GM21526 (cell line): ENCODE results near the gene GPR141.

Experiments used
- ATAC-seq: cut with Tn5 transposase; IDR thresholded peaks from one replicate; pipeline ENCODE4 v1.9.1; 2021; ENCODE audit warnings: moderate library complexity; ENCODE audit not compliant: unreplicated experiment, low FRiP score

GPR141 gene, protein sequence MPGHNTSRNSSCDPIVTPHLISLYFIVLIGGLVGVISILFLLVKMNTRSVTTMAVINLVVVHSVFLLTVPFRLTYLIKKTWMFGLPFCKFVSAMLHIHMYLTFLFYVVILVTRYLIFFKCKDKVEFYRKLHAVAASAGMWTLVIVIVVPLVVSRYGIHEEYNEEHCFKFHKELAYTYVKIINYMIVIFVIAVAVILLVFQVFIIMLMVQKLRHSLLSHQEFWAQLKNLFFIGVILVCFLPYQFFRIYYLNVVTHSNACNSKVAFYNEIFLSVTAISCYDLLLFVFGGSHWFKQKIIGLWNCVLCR

DNA sequence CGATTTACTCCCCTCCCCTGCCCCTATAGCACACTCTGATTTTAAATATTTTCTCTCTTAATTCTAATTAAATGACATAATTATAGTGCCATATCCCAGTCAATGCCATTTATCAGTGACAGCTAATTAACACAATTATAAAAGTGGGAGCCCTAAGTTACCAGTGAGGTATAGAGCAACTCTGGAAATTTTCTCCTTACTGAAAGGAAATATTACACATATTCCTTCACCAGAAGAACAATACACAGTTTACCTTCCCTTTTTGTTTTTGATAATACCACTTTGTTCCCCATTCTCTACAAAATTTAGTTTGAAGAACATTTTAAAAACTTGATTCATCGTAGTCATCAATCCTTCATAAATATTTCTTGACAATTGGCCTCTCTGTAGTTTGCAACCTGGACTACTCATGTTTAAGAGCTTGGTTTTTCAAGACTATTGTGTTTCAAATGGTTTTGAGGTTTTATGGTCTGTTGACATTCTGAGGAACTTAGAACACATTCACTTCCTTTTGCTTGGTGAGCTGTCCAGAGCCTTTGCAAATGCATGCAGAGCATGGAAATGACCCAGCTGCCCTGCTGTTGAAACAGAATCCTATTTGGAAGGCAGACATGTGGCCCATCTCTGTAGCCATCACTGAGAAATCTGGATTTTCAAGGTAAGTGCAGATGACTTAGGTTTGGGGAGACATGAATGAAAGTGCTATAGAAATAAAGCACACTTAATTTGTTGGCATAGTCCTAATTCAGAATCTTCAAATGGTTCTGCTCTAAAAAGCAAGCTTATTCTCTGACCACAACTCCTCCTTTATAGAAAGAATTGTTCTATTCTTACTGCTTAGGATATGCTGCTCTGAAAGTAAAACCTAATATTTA lies at the start of gene GPR141:
Gene GPR141, plus strand, starts transcription at position 521 of the 875 bp plus-strand sequence. CDS start 56,628 bp downstream, outside the sequence.
- peak; percentile 92 for ATAC-seq

DNA sequence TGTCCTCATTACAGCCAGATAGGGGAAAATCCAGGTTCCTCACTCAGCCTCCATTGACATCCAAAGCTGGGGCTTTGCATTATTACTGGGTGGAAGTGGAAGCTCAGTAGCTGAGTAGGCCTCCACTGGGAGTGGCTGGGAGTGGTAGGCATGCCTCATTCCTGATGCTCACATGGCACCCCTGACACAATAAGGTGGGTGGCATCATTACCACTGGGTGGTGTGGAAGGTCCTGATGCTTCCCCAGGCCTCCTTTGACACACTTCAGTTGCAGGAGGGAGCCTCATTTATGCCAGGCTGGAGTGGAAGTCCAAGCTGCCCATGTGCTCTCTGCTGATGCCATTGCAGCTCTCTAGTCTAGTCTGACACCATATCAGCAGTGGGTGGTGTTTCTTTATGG lies 48.2 kb upstream of the GPR141 start:
- ATAC-seq: no peak

DNA sequence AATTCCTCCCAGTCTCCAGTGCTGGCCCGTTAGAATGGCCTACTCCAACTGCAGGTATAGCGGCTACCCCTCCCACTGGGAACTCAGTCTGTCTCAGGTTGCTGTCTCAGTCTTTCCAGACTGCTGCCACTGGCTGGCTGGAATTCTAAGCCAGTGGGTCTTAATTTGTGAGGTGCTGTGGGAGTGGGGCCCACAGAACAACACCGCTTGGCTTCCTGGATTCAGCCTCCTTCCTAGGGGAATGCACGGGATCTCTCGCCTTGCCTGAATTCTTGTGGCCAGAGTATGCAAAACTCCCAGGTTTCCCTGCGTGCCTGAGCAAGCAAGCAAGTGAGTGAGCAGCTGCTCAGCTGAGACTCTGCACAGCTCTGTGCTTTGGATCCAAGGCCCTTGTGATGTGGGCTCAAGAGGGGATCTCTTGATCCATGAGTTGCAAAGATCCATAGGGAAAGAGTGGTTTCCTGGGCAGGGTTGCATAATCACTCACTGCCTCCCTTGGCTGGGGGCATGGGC lies 41.5 kb upstream of the GPR141 start:
- no peak for ATAC-seq

DNA sequence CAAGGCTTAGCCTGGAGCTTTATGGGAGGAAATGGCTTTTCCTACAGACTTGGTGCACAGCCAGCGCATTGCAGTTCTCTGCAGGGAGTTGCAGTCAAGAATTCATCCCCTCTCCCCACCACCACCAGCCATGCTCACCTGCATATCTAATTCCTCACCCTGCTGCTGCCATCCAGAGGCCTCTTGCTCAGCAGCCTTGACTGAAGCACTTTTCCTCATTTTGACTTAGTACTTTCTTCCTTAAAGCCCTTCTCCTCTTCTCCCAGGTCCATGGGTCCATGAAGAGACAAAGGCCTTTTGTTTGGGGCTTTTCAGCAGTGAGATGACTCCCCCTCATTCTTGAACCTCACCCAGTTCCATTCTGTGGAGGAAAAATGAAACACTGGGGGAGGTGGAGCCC lies 39.7 kb upstream of the GPR141 start:
- ATAC-seq: no peak

DNA sequence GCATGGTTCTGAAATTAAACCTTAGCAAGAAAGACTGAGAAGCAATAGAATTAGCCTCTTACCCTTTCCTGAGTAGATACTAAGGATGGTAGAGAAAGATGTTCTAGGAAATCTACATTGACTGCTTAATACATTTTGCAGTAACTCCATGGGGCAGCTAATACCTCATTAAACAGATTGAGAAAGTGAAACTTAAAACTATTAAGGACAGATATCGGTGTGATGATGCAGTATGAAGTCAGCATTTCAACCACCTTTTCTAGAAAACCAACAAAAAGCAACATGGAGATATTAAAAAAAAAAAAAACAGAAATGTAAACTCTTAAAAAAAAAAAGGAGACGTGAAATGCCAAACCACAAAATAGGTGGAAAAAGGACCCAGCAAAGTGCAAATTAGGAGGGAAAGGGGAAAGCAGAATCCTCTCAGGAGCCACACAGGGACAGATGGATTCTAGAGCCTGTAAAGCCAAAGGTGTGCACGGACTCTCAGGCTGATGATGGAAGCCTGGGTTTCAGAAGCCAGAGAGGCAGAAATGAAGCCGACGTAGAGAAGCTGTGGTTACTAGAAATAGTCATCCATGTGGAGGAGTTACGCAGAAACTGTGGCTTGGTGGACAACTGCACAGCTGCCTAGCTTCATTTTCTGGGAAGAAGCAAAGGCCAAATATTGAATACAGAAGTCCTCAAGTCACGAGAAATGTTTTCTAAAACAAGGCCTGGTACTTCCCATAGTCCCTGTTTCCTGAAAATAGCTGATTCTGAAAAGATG lies 38.1 kb upstream of the GPR141 start:
- no peak for ATAC-seq

DNA sequence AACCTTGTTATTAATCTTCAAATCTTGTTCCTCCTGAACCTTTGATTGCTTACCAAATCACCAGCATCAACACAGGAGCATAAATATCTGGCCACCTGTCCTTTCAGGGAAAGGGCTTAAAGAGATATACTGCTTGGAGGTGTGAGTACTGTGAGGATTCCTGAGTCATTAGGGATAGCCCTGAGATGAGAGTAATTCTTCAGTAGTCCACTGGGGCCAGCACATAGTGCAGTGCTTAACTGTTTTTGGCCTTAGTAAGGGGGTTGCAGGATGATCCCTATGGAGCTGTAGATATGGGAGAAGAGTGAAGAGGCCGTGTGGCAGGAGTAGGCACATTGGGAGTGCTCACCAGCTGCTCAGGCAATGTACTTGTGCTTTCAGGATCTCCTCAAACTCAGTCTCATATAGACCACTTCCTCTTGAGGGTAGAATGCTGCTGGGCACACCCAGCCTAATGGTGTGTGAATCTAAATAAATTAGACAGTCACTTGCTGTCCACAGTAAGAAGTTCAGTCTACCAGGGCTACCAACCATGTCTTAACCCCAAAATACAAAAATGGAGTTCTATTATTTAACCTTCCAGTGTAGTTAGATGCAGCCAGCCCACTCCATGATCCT lies 26.5 kb upstream of the GPR141 start:
- peak; percentile 87 for ATAC-seq

DNA sequence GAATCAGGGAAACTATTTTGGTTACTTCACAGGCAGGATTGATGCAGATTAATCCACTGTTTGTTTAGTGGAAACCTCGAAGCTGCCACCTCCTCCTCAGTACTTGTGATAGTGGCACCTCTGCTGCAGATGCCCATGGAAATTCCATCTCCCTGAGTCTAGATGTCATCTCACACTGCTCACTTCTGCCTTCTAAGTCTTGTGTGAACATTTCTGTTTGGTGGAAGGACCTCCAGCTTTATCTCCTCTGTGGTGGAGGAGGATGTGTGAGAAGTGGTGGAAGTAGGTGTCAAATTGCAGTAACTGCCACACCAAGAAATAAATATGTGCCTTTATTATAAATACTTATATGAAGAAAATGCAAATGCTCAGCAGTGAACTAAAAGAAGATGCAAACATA lies 25.8 kb upstream of the GPR141 start:
- no peak for ATAC-seq

DNA sequence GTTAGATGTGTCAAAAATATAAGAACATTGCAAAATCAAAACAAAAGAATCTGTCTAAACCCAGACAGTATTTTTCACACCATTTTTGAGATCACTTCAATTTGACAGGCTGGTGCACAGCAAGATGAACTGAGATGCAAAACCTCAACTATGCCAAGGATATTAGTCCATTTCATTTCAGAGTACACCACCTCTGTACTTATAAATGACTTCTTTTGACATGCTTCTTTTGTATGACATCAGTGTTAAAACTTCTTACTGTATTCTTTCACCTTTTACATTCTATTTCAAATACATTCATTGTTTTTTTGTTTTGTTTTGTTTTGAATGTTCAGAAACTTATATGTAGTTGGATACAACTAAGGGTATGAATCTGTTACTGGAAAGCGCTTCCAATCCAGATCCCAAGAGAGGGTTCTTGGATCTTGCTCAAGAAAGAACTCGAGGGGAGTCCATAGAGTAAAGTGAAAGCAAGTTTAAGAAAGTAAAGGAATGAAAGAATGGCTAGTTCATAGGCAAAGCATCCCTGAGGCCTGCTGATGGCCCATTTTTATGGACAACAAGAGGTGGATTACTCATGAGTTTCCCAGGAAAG lies 23.5 kb upstream of the GPR141 start:
- ATAC-seq: no peak

DNA sequence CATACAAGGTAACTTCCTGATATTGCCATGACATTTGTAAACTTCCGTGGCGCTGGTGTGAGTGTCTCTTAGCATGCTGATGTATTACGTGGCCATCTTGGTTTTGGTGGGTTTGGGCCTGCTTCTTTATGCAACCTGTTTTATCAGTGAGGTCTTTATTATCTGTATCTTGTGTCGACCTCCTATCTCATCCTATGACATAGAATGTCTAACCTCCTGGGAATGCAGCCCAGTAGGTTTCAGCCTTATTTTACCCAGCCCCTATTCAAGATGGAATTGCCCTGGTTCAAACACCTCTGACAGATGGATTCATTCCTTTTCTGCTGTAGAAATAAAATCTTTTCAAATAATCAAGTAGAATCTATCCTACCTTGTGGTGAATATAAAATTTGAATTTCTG lies 23.0 kb upstream of the GPR141 start:
- ATAC-seq: no peak

DNA sequence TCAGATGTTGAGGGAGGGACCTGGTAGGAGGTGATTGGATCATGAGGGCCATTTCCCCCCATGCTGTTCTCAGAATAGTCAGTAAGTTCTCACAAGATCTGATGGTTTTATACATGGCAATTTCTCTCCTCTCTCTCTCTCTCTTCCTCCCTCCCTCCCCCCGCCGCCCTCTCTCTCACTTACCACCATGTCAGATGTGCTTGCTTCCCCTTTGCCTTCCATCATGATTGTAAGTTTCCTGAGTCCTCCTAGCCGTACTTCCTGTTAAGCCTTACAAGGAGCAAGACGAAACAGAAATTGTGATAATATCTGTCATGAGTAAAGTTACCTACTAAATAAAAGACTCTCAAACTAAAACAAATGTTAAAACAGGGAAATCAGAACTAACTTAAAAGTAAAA lies 19.9 kb upstream of the GPR141 start:
- ATAC-seq: no peak

DNA sequence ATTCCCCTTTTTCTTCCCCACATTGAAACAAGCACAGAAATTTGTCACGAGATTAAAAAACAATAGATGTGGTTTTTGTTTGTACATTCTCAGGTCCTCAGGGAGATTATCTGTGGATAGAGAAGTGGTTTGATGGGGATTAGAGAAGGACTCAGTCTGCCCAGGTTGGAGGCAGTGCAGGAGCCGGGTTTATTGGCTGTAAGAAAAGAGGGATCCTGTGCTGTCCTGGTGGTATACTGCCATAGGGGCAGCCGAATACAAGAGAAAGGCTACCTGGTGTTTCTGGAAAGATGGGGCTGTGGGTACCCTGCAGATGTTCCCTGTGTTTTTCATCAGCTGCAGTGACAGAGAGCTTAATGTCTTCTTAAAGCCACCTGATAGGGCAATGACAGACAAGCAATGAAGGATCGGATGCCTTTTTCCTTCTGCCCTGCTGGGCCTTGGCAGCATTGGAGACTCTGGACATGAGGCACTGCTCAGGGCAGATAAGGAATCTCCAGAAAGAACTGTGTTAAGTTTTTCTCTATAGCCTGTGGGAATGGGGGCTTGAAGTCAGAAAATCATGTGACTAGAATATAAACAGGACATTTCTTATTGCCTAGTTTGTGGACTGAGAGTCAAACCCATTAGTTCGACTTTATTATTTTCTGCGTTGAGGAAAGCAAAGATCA lies 18.1 kb upstream of the GPR141 start:
- ATAC-seq: no peak

DNA sequence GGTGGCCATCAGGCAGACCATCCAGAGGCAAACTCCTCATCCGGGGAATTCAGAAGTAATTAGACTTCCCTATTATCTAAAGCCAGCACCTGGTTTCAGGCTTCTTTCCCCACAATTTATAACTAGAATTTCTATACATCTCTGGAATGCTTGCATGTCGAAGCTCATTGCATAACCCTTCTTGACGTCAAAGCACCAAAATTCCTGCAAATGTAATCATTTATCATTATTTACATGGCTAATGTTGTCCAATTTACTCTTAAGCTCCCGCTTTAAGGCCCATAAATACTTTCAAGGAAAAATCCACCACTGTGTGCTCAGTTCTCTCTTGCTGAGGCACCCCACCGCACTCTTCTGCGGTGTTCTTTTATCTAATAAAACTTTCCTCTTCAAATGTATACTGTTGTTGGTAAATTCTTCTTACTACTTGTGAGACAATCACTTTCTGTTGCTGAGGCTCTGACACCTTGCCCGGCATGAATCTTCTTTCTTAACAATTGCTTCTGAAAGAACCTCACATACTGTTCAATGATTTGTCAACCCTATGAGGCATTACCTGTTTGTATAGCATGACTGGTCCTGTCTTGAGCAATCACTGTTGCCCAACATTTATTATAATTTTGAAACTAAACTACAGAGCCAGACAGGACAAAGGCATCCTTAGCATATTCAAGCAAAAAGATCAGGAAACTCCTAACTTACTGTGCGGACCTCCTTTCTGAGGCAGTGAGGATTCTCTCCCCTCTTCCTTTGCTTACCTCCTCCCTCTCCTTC lies 17.4 kb upstream of the GPR141 start:
- ATAC-seq: no peak

DNA sequence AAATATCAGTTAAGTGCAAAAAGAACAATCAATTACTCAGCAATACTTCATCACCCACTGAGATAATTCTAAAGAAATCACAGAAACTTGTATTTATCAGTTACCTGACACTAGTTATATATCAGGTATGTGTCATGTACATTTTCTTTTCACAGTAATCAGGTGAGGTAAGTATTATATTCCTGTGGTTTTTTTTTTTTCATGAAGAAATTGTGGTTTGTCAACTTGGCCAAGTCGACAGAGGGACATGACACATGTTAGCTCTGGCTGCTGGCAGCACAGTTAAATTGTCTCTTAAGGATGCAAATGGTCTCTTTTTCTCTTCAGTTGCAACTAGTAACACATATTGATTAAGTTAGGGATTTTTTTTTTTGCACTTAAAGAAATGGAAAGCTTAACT lies 13.7 kb upstream of the GPR141 start:
- ATAC-seq: no peak

DNA sequence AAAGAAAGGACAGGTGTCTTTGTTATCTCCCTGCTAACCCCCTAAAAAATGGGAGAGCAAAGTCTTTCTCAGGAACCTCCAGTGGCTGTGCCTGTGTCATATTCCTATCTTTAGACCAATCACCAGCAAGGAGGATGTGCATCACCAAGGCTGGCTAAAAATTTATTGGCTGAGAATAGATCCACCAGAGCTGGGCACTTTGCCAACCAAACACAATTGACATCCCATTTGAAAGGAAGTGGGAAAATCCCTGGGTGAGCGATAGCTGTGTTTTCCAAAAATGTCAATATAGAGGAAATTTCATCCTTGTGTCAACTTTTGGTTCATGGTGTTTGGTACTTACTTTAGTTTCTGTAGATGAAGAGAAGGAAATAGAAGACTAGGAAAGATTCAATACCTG lies 13.1 kb upstream of the GPR141 start:
- no peak for ATAC-seq

DNA sequence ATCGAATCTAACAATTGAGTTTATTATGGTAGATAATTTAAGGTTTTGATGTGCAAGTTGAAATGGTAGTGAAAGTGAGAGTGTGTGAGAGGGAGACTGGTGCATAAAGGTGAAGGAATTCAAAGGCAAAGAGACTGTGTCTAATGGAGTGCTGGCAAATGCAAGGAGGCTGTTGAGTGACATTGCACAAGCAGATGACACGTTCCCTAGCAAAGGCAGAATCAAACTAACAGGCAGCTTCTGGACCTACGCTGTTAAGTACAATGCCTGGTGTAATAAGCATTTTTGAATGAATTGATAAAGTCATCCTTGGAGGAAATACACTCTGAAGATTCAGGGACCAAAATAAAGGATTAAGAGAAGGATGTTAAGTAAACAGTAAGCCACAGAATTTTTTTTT lies 11.7 kb upstream of the GPR141 start:
- no peak for ATAC-seq

DNA sequence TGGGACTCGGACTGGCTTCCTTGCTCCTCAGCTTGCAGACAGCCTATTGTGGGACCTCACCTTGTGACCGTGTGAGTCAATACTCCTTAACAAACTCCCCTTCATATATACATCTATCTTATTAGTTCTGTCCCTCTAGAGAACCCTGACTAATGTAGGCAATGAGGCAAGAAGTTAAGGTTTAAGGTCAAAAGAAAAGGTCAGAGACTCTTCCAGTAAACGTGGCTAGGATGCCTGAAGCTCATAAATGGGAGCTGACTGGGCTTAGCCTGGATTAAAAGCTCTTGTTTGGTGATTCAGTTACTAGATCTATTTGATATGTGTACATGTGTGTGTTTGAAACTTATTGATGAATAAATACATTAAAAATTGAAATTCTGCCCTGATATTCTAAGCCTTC lies 10.6 kb upstream of the GPR141 start:
- no peak for ATAC-seq

DNA sequence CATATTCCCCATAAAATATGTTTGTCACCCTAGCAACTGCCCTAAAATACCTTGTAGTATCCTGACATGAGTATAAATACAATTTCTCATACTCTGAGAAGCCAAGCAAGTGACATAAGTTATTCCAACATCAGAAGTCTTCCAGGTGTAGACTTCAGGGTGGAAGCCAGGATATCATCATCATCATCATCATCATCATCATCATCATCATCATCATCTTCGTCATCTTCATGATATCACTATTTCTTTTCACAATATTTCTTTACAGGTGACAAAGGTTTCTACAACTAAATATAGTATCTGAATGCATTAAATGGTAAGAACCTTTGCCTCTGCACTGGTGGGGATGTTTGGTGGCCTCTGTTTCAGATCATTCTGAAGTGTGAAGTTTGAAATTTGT lies 10.0 kb upstream of the GPR141 start:
- no peak for ATAC-seq

DNA sequence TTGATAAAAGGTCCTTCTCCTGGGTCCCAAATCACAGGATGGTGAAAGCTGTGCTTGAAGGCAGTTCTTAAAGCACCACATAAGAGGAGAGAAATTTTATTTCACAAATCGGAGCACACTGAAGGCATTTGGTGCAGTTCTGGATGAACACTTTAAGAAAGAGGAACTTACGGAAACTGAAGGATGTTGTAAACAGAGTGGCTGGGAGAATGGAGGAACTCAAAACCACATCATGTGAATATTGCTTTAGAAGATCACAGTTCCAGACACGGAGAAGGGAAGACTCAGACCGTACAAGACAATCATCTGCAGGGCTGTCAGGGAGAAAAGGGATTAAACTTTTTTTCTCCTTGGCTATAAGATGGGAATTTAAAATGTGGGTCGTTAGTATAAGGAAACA lies 9.0 kb upstream of the GPR141 start:
- ATAC-seq: no peak

DNA sequence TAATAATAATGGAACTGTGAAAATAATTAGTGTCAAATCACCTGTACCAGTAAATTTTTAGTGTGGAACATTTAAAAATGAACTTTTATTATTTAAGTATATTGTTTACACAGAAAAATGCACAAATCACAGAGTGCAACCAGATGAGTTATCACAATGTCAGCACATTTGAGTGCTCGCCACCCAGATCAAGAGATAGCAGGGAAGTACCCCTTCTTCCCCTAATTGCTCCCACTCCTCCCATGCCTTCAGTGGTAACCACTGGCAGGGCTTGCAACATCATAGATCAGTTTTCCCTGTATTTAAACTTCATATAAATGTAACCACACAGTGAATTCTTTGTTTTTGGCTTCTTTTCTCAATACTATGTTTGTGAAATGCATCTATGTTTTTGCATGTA lies 7.8 kb upstream of the GPR141 start:
- no peak for ATAC-seq
